SU-DHL-6 (cell line): Measurements from ENCODE around the gene TRIM38.
A peak's percentile ranks its signal among the peaks of the same experiment; 100 is the strongest.

ENCODE experiments used
- H2AFZ ChIP-seq: fragments of 200-600 bp; sonication (generic); 2 replicates; pipeline ENCODE4 v1.6.1; 2014; ENCODE audit warnings: low read depth, mild to moderate bottlenecking, moderate library complexity, mixed read lengths, antibody characterized with exemption, low read length; ENCODE audit not compliant: severe bottlenecking
- H3F3A ChIP-seq: fragments of 200-600 bp; shearing (Covaris generic); 2 replicates; pipeline ENCODE4 v1.6.0; 2016; ENCODE audit warnings: antibody characterized with exemption, mild to moderate bottlenecking; ENCODE audit not compliant: insufficient read depth
- H3K27ac ChIP-seq: fragments of 200-600 bp; sonication (generic); 2 replicates; pipeline ENCODE4 v1.5.1; 2016; ENCODE audit warnings: low read depth, mild to moderate bottlenecking, low read length, moderate library complexity, mixed read lengths
- H3K27me3 ChIP-seq: fragments of 200-600 bp; sonication (generic), shearing (Covaris generic); 2 replicates; pipeline ENCODE4 v1.6.0; 2014; ENCODE audit warnings: mild to moderate bottlenecking, low read length
- H3K36me3 ChIP-seq: fragments of 200-600 bp; sonication (generic); 2 replicates; pipeline ENCODE4 v1.6.1; 2014; ENCODE audit warnings: mild to moderate bottlenecking, low read length, mixed read lengths
- H3K4me2 ChIP-seq: fragments of 300-600, 200-600 bp; shearing (Covaris generic), sonication (generic); 2 replicates; pipeline ENCODE4 v1.6.0; 2014; ENCODE audit warnings: low read length, low read depth, mild to moderate bottlenecking; ENCODE audit not compliant: poor library complexity, severe bottlenecking
- H3K4me3 ChIP-seq: fragments of 200-600 bp; sonication (generic); 2 replicates; pipeline ENCODE4 v1.5.1; 2014; ENCODE audit warnings: antibody characterized with exemption, low read length, mild to moderate bottlenecking, mixed read lengths; ENCODE audit not compliant: insufficient read depth, poor library complexity, severe bottlenecking
- H3K79me2 ChIP-seq: fragments of 200-600 bp; sonication (generic); 2 replicates; pipeline ENCODE4 v1.6.1; 2014; ENCODE audit warnings: mild to moderate bottlenecking, low read length, moderate library complexity; ENCODE audit not compliant: insufficient read depth
- H3K9ac ChIP-seq: fragments of 200-600 bp; sonication (generic); 2 replicates; pipeline ENCODE4 v1.7.0; 2014; ENCODE audit warnings: mild to moderate bottlenecking, low read length
- H3K9me2 ChIP-seq: fragments of 200-600 bp; sonication (generic); replicated peaks from 2 replicates; pipeline ENCODE4 v1.6.1; 2014; ENCODE audit warnings: low read length; ENCODE audit not compliant: insufficient read depth
- H3K9me3 ChIP-seq: fragments of 200-600 bp; sonication (generic); 2 replicates; pipeline ENCODE4 v1.6.1; 2014; ENCODE audit warnings: low read length, mixed read lengths; ENCODE audit not compliant: insufficient read depth
- H4K20me1 ChIP-seq: fragments of 200-600 bp; sonication (generic); 2 replicates; pipeline ENCODE4 v1.6.1; 2014; ENCODE audit warnings: low read depth, mild to moderate bottlenecking, antibody characterized with exemption, low read length, moderate library complexity, mixed read lengths
- CTCF ChIP-seq: fragments of 200-600 bp; sonication (generic); IDR thresholded peaks from one replicate; pipeline ENCODE4 v1.5.1; 2017; ENCODE audit warnings: antibody characterized with exemption, mild to moderate bottlenecking, low read length, moderate library complexity; ENCODE audit not compliant: insufficient read depth, poor library complexity, severe bottlenecking
- EZH2phosphoT487 ChIP-seq: fragments of 200-600 bp; sonication (generic), shearing (Covaris generic); conservative IDR thresholded peaks from 2 replicates; pipeline ENCODE4 v1.6.1; 2018; ENCODE audit warnings: mild to moderate bottlenecking, antibody characterized with exemption, low read length, moderate library complexity, mixed read lengths

TRIM38 gene

GRCh38 chr6:26024651-26025046 lies 62.0 kb downstream of the TRIM38 start:
- Histone ChIP-seq H3K9me3 (peaks cover 4% of the 10 kb centered on the region; the same call in 1 of the 2 replicates), H2AFZ (no peak overlapping the region), H3K4me2 (no peak overlapping the region), H3K4me3 (no peak overlapping the region), H4K20me1 (no peaks in the 10 kb centered on the region), H3K27ac (peak overlapping the region; percentile 14; the same call in 1 of the 2 replicates), H3F3A (peaks cover 70% of the 10 kb centered on the region), H3K27me3 (no peaks in the 10 kb centered on the region), H3K79me2 (no peaks in the 10 kb centered on the region), H3K9ac (no peak overlapping the region), H3K9me2 (no peaks in the 10 kb centered on the region), H3K36me3 (no peaks in the 10 kb centered on the region)
- TF ChIP-seq EZH2phosphoT487 (no peak), CTCF (no peak)

GRCh38 chr6:26025047-26025893 lies 62.7 kb downstream of the TRIM38 start:
- Histone ChIP-seq H3K4me2 (peak overlapping the region; percentile 65), H3K4me3 (peak overlapping the region; percentile 49), H3K9ac (peak overlapping the region; percentile 64), H3K9me3 (no peaks in the 10 kb centered on the region), H3K36me3 (no peaks in the 10 kb centered on the region), H3K79me2 (no peaks in the 10 kb centered on the region), H3K27me3 (no peaks in the 10 kb centered on the region), H3K27ac (peak overlapping the region; percentile 92), H4K20me1 (no peaks in the 10 kb centered on the region), H3K9me2 (no peaks in the 10 kb centered on the region), H2AFZ (peak overlapping the region; percentile 35), H3F3A (peaks cover 76% of the 10 kb centered on the region)
- TF ChIP-seq EZH2phosphoT487 = no peak
- no peak for TF ChIP-seq CTCF

- Histone ChIP-seq H4K20me1 (no peaks in the 10 kb centered on the region), H3K79me2 (no peaks in the 10 kb centered on the region), H3K4me3 (peak overlapping the region; percentile 49), H3F3A (peaks cover 76% of the 10 kb centered on the region), H3K4me2 (peak overlapping the region; percentile 65), H3K9me2 (no peaks in the 10 kb centered on the region), H2AFZ (peak overlapping the region; percentile 35), H3K36me3 (no peaks in the 10 kb centered on the region), H3K27ac (peak overlapping the region; percentile 92), H3K9me3 (no peaks in the 10 kb centered on the region), H3K9ac (peak overlapping the region; percentile 64), H3K27me3 (no peaks in the 10 kb centered on the region)
- TF ChIP-seq EZH2phosphoT487 (no peak), CTCF (peak; percentile 99)
Observed at GRCh38 chr6:26025894-26026832, 63.6 kb downstream of the TRIM38 start.
